LNCaP clone FGC (cell line): ENCODE measurements around the gene RADIL.
"Not testable (repeated sequence)": the region's sequence is repeated elsewhere in the genome, so short reads cannot be mapped to it uniquely, and the experiment has no call there.

ENCODE experiments used
- DNase-seq: peaks from one replicate; pipeline ENCODE4 v3.0.0-alpha.2; 2011; ENCODE audit warnings: low read depth
- H3K4me3 ChIP-seq: 2 replicates; pipeline ENCODE4 v1.5.1; 2011; ENCODE audit warnings: mild to moderate bottlenecking, low read depth, low read length, control low read depth
- TF ChIP-seq, protein P1 (sequence below): IDR thresholded peaks from 2 replicates; pipeline ENCODE4 v1.5.1; 2012; ENCODE audit warnings: mild to moderate bottlenecking; ENCODE audit not compliant: control insufficient read depth, insufficient read depth; ENCODE audit errors: extremely low read depth

The RADIL gene

DNA sequence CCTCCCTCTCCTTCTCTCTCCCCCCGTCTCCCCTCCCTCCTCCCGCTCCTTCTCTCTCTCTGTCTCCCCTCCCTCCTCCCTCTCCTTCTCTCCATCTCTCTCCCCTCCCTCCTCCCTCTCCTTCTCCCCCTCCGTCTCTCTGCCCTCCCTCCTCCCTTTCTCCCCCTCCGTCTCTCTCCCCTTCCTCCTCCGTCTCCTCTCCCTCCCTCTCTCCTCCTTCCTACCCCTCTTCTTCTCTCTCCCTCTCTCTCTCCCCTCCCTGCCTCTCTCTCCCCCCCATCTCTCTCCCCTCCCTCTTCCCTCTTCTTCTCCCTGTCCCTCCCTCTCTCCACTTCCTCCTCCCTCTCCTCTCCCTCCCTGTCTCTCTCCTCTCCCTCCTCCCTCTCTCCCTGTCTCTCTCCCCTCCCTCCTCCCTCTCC, 75.9 kb downstream of the RADIL start:
- no peak for DNase-seq
- H3K4me3 ChIP-seq = no peak overlapping the region
- TF ChIP-seq, protein P1, sequence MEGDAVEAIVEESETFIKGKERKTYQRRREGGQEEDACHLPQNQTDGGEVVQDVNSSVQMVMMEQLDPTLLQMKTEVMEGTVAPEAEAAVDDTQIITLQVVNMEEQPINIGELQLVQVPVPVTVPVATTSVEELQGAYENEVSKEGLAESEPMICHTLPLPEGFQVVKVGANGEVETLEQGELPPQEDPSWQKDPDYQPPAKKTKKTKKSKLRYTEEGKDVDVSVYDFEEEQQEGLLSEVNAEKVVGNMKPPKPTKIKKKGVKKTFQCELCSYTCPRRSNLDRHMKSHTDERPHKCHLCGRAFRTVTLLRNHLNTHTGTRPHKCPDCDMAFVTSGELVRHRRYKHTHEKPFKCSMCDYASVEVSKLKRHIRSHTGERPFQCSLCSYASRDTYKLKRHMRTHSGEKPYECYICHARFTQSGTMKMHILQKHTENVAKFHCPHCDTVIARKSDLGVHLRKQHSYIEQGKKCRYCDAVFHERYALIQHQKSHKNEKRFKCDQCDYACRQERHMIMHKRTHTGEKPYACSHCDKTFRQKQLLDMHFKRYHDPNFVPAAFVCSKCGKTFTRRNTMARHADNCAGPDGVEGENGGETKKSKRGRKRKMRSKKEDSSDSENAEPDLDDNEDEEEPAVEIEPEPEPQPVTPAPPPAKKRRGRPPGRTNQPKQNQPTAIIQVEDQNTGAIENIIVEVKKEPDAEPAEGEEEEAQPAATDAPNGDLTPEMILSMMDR = no peak

DNA sequence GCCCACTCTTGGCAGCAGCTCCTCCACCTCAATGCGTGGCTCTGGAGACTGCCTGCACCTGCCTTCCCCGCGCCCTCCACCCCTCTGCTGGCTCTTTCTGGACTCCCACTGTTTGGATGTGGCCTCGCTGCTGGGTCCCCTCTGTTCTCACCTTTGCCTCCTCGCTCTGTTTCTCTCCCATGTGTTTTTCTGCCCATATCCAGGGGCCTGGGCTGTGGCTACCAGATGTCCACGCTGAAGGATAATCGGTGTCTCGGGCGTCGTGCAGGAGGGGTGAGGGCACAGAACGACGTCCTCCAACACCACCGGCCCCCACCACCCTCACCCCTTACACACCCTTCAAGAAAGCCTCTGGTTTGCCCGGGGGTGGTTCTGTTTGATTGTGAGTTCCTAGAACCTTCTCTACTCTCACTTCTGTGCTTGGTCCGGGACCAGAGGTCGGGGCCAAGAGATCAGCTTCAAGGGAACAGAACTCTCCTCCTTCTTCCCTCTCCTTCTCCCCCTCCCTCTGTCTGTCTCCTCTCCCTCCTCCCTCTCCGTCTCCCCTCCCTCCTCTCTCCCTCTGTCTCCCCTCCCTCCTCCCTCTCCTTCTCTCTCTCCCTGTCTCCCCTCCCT, 76.4 kb downstream of the RADIL start:
- H3K4me3 ChIP-seq = no peak overlapping the region
- TF ChIP-seq, protein P1 = no peak

DNA sequence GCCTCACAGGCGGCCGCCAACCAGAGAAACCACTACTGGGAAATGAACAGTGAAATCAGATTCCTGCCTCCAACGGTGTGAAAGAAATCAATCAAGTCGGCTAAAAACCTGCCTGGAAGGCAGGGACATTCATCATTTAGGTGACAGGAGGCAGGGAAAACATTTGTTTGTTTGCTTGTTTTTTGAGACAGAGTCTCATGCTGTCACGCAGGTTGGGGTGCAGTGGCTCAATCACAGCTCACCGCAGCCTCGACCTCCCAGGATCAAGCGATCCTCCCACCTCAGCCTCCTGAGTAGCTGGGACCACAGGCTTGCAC, 77.6 kb downstream of the RADIL start:
- no peak overlapping the region for H3K4me3 ChIP-seq
- TF ChIP-seq, protein P1 = no peak
- DNase-seq = no peak

More for the DNA sequence above, 76.4 kb downstream of the RADIL start:
- DNase-seq = no peak

DNA sequence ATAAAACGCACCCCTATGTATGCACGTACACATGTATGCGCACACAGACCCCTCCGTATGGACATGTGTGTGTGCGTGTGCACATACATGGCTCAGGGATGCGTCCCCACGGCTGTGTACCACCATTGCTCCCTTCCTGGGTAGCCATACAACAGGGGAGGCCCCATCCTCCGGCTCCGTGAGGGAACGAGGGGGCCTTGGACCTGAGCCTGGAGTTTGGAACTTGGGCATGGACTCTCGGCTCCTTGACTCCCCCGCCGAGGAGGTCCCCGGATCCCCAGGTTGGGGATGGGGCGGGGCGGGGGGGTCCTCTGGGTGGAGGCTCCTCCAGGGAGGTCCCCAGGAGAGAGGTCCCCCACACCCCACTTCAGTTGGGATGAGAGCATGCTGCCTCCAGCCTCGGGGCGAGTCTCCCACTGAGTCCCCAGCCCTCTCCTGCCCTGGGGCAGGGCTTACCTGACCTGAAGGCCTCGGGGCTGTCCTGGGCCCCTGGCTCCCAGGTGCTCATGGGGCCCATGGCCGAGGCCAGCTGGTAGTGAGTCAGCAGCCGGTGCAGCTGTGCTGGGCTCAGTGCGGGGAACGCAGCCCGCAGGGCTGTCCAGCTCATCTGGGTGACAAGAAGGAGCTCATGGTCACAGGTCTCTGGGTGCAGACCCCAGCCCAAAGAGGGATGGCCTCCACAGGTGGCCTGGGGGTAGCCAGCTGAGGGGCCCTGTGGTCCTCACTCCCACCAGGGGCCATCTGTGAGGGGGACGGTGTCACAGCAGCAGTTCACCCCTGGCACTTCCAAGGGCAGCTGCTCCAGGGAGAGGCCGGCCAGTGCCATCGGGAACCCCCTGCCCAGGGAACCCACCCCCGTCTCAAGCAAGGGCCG, 78.2 kb downstream of the RADIL start:
- DNase-seq = no peak
- TF ChIP-seq, protein P1 = no peak
- no peak overlapping the region for H3K4me3 ChIP-seq

DNA sequence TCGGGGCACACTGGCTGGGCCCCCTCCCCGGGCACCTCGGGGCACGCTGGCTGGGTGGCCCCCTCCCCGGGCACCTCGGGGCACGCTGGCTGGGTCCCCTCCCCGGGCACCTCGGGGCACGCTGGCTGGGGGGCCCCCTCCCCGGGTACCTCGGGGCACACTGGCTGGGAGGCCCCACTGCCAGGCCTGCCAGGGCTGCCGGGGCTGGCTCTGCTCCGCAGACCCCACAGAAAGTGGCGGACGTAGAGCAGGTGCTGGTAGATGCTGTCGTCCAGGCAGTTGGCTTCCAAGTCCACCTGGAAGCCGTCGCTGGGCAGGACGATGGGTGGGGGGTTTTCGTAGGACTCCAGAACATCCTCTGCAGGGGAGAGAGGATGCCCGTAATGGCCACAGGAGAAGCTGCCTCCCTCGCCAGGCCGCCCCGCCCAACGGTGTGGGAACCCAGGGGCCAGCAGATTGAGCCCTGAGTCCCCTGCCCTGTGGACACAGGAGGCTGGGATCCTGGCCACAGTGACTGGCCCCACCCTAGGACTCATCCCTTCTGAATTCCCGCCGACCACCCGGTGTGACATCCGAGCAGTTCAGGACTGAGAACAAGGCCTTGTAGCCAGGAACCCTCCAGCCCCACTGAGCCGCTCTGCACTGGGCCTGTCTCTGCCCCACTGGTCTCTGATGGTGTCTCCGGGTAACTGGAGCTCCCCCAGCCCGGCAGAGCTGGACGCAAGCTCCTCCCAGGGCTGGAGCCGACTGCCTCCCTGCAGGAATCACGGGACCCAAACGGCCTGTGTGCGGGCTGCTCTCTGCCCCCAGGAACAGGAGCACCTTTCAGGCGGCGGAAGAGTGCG, 79.9 kb downstream of the RADIL start:
- no peak for DNase-seq
- H3K4me3 ChIP-seq = no peak overlapping the region
- TF ChIP-seq, protein P1 = no peak

DNA sequence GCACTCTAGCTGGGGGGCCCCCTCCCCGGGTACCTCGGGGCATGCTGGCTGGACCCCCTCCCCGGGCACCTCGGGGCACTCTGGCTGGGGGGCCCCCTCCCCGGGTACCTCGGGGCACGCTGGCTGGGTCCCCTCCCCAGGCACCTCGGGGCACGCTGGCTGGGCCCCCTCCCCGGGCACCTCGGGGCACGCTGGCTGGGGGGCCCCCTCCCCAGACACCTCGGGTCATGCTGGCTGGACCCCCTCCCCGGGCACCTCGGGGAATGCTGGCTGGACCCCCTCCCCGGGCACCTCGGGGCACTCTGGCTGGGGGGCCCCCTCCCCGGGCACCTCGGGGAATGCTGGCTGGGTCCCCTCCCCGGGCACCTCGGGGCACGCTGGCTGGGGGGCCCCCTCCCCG, 80.9 kb downstream of the RADIL start:
- DNase-seq, H3K4me3 ChIP-seq: not testable (repeated sequence)

DNA sequence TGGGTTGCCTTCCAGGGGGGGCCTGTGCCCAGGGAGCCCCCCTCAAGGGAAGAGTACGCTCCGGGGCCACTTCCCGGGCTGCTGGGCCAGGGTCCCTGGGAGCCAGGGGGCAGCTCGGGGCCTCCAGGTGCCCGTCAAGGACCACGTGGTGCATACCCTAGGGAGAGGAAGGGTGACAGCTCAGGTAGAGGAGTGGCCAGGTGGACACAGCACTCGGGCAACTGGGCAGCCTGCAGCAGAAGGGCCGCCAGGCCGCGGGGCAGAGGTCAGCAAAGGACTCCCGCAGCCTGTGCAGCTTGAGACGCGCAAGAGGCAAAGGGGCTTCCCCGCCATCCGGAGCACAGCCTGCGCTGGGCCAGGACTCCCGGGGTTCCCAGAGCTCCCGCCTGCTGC, 81.7 kb downstream of the RADIL start:
- TF ChIP-seq, protein P1 = no peak
- H3K4me3 ChIP-seq = no peak overlapping the region
- DNase-seq = no peak
